HEK293T (cell line): ENCODE data around the gene AGBL4.
A peak's percentile ranks its signal among the peaks of the same experiment; 100 is the strongest.
"Not testable (repeated sequence)": the region's sequence is repeated elsewhere in the genome, so short reads cannot be mapped to it uniquely, and the experiment has no call there.

Experiments used
- CTCF ChIA-PET: fragments of 350-600 bp; formaldehyde crosslinking; extraction: SDS; loops from one replicate; lab custom pipeline; 2021; ENCODE audit warnings: antibody characterized with exemption, inconsistent platforms; lab: Yijun Ruan, JAX
- POLR2A ChIA-PET: fragments of 350-600 bp; formaldehyde crosslinking; extraction: SDS; loops from one replicate; lab custom pipeline; 2020; ENCODE audit warnings: antibody characterized with exemption, inconsistent platforms; lab: Yijun Ruan, JAX
- DNase-seq: peaks from one replicate; pipeline ENCODE4 v3.0.0; 2012; ENCODE audit warnings: mixed read lengths; ENCODE audit errors: extremely low spot score
- ARNT ChIP-seq: fragments of 450-650 bp; IDR thresholded peaks from 2 replicates; pipeline ENCODE4 v1.6.1; 2017; ENCODE audit warnings: mild to moderate bottlenecking
- BHLHE40 ChIP-seq: fragments of 450-650 bp; IDR thresholded peaks from 2 replicates; pipeline ENCODE4 v1.6.1; 2016; ENCODE audit warnings: mild to moderate bottlenecking, moderate library complexity, borderline replicate concordance
- CTBP1 ChIP-seq: fragments of 450-650 bp; IDR thresholded peaks from 2 replicates; pipeline ENCODE4 v1.6.1; 2016; ENCODE audit warnings: borderline replicate concordance
- ELF4 ChIP-seq: fragments of 450-650 bp; IDR thresholded peaks from 2 replicates; pipeline ENCODE4 v1.6.1; 2017; ENCODE audit warnings: antibody characterized with exemption
- FOXA1 ChIP-seq: fragments of 450-650 bp; IDR thresholded peaks from 2 replicates; pipeline ENCODE4 v1.6.1; 2016; ENCODE audit warnings: mild to moderate bottlenecking
- FOXK2 ChIP-seq: fragments of 450-650 bp; IDR thresholded peaks from 2 replicates; pipeline ENCODE4 v1.6.1; 2016; ENCODE audit warnings: mild to moderate bottlenecking
- FOXM1 ChIP-seq: fragments of 450-650 bp; IDR thresholded peaks from 2 replicates; pipeline ENCODE4 v1.6.1; 2017; ENCODE audit warnings: mild to moderate bottlenecking, borderline replicate concordance
- HDGF ChIP-seq: fragments of 450-650 bp; IDR thresholded peaks from 2 replicates; pipeline ENCODE4 v1.6.1; 2017; ENCODE audit warnings: antibody characterized with exemption, borderline replicate concordance
- L3MBTL2 ChIP-seq: fragments of 450-650 bp; conservative IDR thresholded peaks from 2 replicates; pipeline ENCODE4 v1.6.1; 2016; ENCODE audit warnings: mild to moderate bottlenecking
- LEF1 ChIP-seq: fragments of 450-650 bp; IDR thresholded peaks from 2 replicates; pipeline ENCODE4 v1.6.1; 2017; ENCODE audit warnings: mild to moderate bottlenecking, borderline replicate concordance
- NFRKB ChIP-seq: fragments of 450-650 bp; IDR thresholded peaks from 2 replicates; pipeline ENCODE4 v1.6.1; 2016; ENCODE audit warnings: mild to moderate bottlenecking, moderate library complexity
- PKNOX1 ChIP-seq: fragments of 450-650 bp; IDR thresholded peaks from 2 replicates; pipeline ENCODE4 v1.6.1; 2016
- SP1 ChIP-seq: fragments of 450-650 bp; IDR thresholded peaks from 2 replicates; pipeline ENCODE4 v1.6.1; 2017
- SUZ12 ChIP-seq: fragments of 450-650 bp; IDR thresholded peaks from 2 replicates; pipeline ENCODE4 v1.6.1; 2016; ENCODE audit warnings: mild to moderate bottlenecking
- TARDBP ChIP-seq: fragments of 450-650 bp; IDR thresholded peaks from 2 replicates; pipeline ENCODE4 v1.6.1; 2016
- ZNF384 ChIP-seq: fragments of 450-650 bp; IDR thresholded peaks from 2 replicates; pipeline ENCODE4 v1.6.1; 2016

Gene AGBL4

GRCh38 chr1:49294539-49294938, 729.2 kb downstream of the AGBL4 start:
- ChIA-PET CTCF (no interaction called here), POLR2A (no interaction called here)
- TF ChIP-seq PKNOX1 (no peak), ARNT (no peak), NFRKB (no peak)

GRCh38 chr1:49293016-49293415, 730.7 kb downstream of the AGBL4 start:
- no peak for DNase-seq
- ChIA-PET CTCF (no interaction called here), POLR2A (no interaction called here)
- TF ChIP-seq SP1: no peak
- TF ChIP-seq TARDBP: no peak
- TF ChIP-seq BHLHE40: no peak
- no peak for TF ChIP-seq FOXM1
- no peak for TF ChIP-seq SUZ12
- no peak for TF ChIP-seq ZNF384
- no peak for TF ChIP-seq ELF4
- no peak for TF ChIP-seq HDGF

More at GRCh38 chr1:49294539-49294938, 729.2 kb downstream of the AGBL4 start:
- DNase-seq: no peak

GRCh38 chr1:49257211-49258049, 766.3 kb downstream of the AGBL4 start:
- POLR2A ChIA-PET, DNase-seq: not testable (repeated sequence)
- CTCF ChIA-PET: interaction anchor here (0.7 kb wide), 1 partner anchor 1127 kb away, joined by 3 read pairs; no protein-coding TSS in a partner anchor

GRCh38 chr1:49252917-49253316, 770.8 kb downstream of the AGBL4 start:
- ChIA-PET CTCF (no interaction called here), POLR2A (no interaction called here)
- DNase-seq: no peak
- no peak for TF ChIP-seq L3MBTL2
- no peak for TF ChIP-seq ARNT
- TF ChIP-seq CTBP1: no peak

- no peak for DNase-seq
- TF ChIP-seq HDGF (no peak), SUZ12 (no peak), BHLHE40 (no peak), TARDBP (no peak)
- ChIA-PET CTCF (no interaction called here), POLR2A (no interaction called here)
These were observed 772.6 kb downstream of the AGBL4 start for GRCh38 chr1:49251019-49251784.

- POLR2A ChIA-PET: no interaction called here
- no peak for DNase-seq
- CTCF ChIA-PET: no interaction called here
- no peak for TF ChIP-seq BHLHE40
- no peak for TF ChIP-seq FOXA1
- TF ChIP-seq CTBP1: no peak
- no peak for TF ChIP-seq L3MBTL2
- no peak for TF ChIP-seq FOXK2
- TF ChIP-seq TARDBP: no peak
- no peak for TF ChIP-seq LEF1
- no peak for TF ChIP-seq SP1
- TF ChIP-seq HDGF: no peak
- TF ChIP-seq ELF4: no peak
- TF ChIP-seq SUZ12: no peak
- no peak for TF ChIP-seq FOXM1
These were observed 783.0 kb downstream of the AGBL4 start for GRCh38 chr1:49240709-49241221.

- no peak for DNase-seq
- CTCF ChIA-PET: no interaction called here
- TF ChIP-seq FOXA1: no peak
- no peak for TF ChIP-seq ARNT
- POLR2A ChIA-PET: no interaction called here
These were observed 788.8 kb downstream of the AGBL4 start for GRCh38 chr1:49234988-49235387.

- ChIA-PET CTCF (no interaction called here), POLR2A (no interaction called here)
- DNase-seq: peak; percentile 11
- TF ChIP-seq TARDBP (no peak), BHLHE40 (no peak), ELF4 (no peak), ARNT (no peak)
These were observed 794.2 kb downstream of the AGBL4 start for GRCh38 chr1:49229555-49229954.
